ENCODE results near the gene KIF7. TPM values are rescaled to one million over a fixed set of nuclear protein-coding genes. Genes with fewer than 3 reads are reported as not detected.

KIF7 gene
- total and polyA plus RNA-seq, 3 experiments from 2014 or later, result 2.4 to 2.7 TPM; not detected in 1

DNA sequence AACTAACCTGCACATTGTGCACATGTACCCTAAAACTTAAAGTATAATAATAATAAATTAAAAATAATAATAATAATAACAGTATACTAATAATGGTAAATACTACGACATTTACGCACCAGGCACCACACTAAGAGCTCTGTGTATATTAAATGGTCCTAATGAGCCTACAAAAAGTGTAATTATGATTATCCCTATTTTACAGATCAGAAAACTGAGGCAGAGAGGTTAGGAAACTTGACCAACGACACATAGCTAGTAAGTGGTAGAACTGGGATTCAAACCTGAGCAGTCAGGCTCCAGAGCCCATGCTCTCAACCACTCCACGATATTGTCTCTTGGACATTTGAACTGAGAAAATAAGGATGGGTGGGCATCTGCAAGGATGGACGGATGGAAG lies 15.0 kb downstream of the KIF7 start:
- no peak overlapping the region for H3K27ac Mint-ChIP-seq
- H3K36me3 ChIP-seq (ENCODE audit: insufficient read depth, low read length), result no peaks in the 10 kb centered on the region
- H3K4me1 Mint-ChIP-seq, result no peaks in the 10 kb centered on the region
- POLR2A ChIA-PET, result no interaction called here
- no peak overlapping the region for H3K4me3 ChIP-seq (ENCODE audit: low read length)
- no peaks in the 10 kb centered on the region for H3K27me3 ChIP-seq (ENCODE audit: insufficient read depth, low read length, poor library complexity, severe bottlenecking)
- H3K4me3 Mint-ChIP-seq, result no peak overlapping the region
- DNase-seq, result no peak
- no peaks in the 10 kb centered on the region for H3K9me3 ChIP-seq (ENCODE audit: low read length)
- CTCF ChIA-PET, result no interaction called here
- no peaks in the 10 kb centered on the region for H3K27me3 Mint-ChIP-seq
- no peaks in the 10 kb centered on the region for H3K4me1 ChIP-seq (ENCODE audit: insufficient read depth, low read length)
- H3K9me3 Mint-ChIP-seq, result peaks cover 0 to 2% (median 0%) of the 10 kb centered on the region in 5 donors
- no peak overlapping the region for H3K27ac ChIP-seq (ENCODE audit: low read depth, low read length)
- no peaks in the 10 kb centered on the region for H3K36me3 Mint-ChIP-seq

DNA sequence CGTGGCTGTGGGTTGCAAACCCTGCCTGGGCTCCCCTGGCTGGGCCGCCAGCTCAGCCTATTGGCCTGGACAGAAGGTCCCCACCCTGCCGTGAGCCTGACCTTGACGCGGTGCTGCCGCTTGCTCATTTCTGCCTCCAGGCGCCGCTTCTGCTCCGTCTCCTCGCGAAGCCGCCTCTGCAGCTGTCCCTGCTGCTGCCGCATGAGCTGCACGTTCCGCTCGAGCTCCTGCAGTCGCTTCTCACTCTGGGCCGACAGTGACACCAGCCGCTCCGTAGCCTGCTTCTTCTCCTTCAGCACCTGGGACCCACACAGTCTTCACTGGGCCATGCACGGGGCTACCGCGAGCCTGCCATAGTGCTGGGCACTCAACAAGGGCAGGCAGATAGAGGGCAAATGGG lies 21.7 kb downstream of the KIF7 start:
- no peak overlapping the region for H3K27ac Mint-ChIP-seq

DNA sequence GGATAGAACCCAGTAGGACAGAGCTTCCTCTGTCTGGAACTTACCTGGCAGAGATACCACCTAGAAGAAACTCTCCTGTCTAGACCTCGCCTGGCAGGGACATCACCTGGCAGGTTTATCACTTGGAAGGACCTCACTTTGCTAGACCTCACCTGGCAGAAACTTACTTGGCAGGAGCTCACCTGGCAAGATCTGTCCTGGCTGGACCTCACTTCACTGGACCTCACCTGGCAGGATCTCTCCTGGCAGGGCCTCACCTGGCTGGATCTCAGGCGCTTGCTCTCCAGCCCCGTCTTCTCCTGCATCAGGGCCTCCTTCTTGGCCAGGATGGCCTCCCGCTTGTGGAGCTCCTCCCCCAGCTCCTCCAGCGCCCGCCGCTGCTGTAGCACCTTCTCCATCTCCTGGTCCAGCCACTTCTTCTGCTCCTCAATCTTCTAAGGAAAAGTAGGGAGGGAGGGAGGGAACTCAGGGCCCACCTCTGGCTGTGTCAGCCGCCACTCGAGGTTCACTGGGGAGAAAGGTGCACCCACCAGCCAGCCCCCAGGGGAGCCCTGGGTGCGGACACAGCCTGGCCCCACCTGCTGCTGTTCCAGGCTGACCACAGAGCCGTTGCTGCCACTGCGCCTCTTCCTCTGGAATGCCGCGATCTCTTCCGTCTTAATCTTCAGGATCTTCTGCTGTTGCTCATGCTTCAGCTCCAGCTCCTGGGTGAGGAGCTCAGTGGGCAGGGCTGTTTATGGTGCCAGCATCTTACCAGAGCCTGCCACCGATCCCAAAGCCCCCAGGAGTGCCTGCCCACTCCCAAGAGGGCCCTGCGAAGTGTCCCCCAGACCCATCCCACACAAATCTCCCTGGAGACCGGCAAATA lies 22.5 kb downstream of the KIF7 start:
- Histone ChIP-seq H3K4me1 (ENCODE audit: insufficient read depth, low read length) (no peaks in the 10 kb centered on the region), H3K27ac (ENCODE audit: low read depth, low read length) (no peak overlapping the region), H3K36me3 (ENCODE audit: insufficient read depth, low read length) (no peaks in the 10 kb centered on the region), H3K4me3 (ENCODE audit: low read length) (no peak overlapping the region), H3K27me3 (ENCODE audit: insufficient read depth, low read length, poor library complexity, severe bottlenecking) (no peaks in the 10 kb centered on the region), H3K9me3 (ENCODE audit: low read length) (no peaks in the 10 kb centered on the region)
- no peaks in the 10 kb centered on the region for H3K4me1 Mint-ChIP-seq
- ChIA-PET CTCF (no interaction called here), POLR2A (no interaction called here)
- peaks cover 0 to 2% (median 0%) of the 10 kb centered on the region in 5 donors for H3K9me3 Mint-ChIP-seq
- no peaks in the 10 kb centered on the region for H3K36me3 Mint-ChIP-seq
- no peak for DNase-seq
- H3K27ac Mint-ChIP-seq, result peak overlapping the region in 1 of 8 donors; percentile 43
- no peak overlapping the region for H3K4me3 Mint-ChIP-seq
- H3K27me3 Mint-ChIP-seq, result no peaks in the 10 kb centered on the region

More for the DNA sequence above, 21.7 kb downstream of the KIF7 start:
- Histone ChIP-seq H3K9me3 (ENCODE audit: low read length) (no peaks in the 10 kb centered on the region), H3K27ac (ENCODE audit: low read depth, low read length) (no peak overlapping the region), H3K4me1 (ENCODE audit: insufficient read depth, low read length) (no peaks in the 10 kb centered on the region), H3K36me3 (ENCODE audit: insufficient read depth, low read length) (no peaks in the 10 kb centered on the region), H3K4me3 (ENCODE audit: low read length) (no peak overlapping the region), H3K27me3 (ENCODE audit: insufficient read depth, low read length, poor library complexity, severe bottlenecking) (no peaks in the 10 kb centered on the region)
- no peak for DNase-seq
- H3K9me3 Mint-ChIP-seq, result peaks cover 0 to 2% (median 0%) of the 10 kb centered on the region in 5 donors
- no peaks in the 10 kb centered on the region for H3K27me3 Mint-ChIP-seq
- no peaks in the 10 kb centered on the region for H3K36me3 Mint-ChIP-seq
- POLR2A ChIA-PET, result no interaction called here
- CTCF ChIA-PET, result no interaction called here
- no peaks in the 10 kb centered on the region for H3K4me1 Mint-ChIP-seq
- no peak overlapping the region for H3K4me3 Mint-ChIP-seq

DNA sequence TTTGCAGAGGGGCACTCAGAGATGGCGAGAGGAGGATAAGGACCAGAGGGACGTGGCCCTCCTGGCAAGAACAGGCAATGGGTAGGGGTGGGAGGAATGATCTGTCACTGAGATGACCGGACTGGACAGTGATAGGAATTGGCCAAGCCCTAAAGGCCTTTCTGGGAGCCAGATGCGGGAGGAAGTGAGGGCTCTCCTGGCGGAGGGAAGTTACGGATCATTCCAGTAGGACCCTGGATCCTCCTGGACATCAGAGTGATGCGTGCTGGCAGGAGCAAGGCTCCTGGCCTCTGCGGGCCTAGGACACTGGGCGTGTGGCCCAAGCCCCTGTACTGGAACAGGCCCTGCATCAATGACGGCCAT lies 23.4 kb downstream of the KIF7 start:
- Histone ChIP-seq H3K9me3 (ENCODE audit: low read length) (no peaks in the 10 kb centered on the region), H3K27me3 (ENCODE audit: insufficient read depth, low read length, poor library complexity, severe bottlenecking) (no peaks in the 10 kb centered on the region)
- no peaks in the 10 kb centered on the region for H3K27me3 Mint-ChIP-seq

DNA sequence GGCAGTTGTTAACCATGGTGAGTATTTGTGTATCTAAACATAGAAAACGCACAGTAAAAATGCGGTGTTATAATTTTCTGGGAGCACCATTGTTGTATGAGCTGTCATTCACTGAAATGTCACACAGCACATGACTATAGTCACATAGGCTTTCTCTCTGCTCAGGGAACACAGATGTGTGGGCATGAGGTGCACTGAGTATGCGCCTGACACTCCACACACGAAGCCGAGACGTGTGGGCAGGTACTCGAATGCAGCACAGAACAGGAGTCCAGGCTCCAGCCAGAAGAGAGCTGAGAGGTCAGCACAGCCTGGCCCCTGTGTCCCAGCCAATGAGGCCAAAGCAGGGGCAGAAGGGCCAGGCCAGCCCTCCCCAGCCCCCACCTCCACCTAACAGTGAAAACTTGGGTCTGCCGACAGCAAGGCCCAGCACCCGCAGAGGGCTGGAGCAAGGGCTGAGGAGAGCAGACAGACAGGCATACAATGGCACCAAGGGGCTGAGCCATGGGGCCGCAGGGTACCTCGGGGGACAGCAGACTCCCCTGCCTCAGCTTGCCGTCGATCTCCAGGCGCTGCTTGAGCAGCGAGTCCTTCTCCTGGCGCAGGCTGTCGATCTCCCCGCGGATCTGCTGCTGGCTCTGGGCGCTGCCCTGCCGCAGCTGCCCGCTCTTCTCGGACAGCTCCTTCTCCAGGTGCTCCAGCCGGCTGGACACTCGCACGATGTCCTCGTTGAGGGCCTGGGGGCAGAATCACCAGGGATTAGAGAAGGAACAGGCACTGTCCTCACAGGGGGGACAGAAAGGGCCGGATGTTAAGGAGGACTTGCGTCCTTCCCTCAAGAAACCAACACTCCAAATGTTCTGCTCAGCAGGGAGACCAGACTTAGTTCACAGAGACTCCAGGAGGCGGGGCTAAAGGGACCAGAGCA lies 24.0 kb downstream of the KIF7 start:
- Mint-ChIP-seq H3K36me3 (no peaks in the 10 kb centered on the region), H3K4me1 (no peaks in the 10 kb centered on the region), H3K4me3 (no peak overlapping the region), H3K27ac (no peak overlapping the region), H3K27me3 (no peaks in the 10 kb centered on the region), H3K9me3 (peaks cover 0 to 2% (median 0%) of the 10 kb centered on the region in 5 donors)
- H3K36me3 ChIP-seq (ENCODE audit: insufficient read depth, low read length), result no peaks in the 10 kb centered on the region
- CTCF ChIA-PET, result no interaction called here
- no peaks in the 10 kb centered on the region for H3K27me3 ChIP-seq (ENCODE audit: insufficient read depth, low read length, poor library complexity, severe bottlenecking)
- DNase-seq, result peak in 1 of 5 donors; percentile 29
- no peaks in the 10 kb centered on the region for H3K4me1 ChIP-seq (ENCODE audit: insufficient read depth, low read length)
- H3K27ac ChIP-seq (ENCODE audit: low read depth, low read length), result no peak overlapping the region
- no peak overlapping the region for H3K4me3 ChIP-seq (ENCODE audit: low read length)
- H3K9me3 ChIP-seq (ENCODE audit: low read length), result no peaks in the 10 kb centered on the region
- POLR2A ChIA-PET, result no interaction called here

More for the DNA sequence above, 23.4 kb downstream of the KIF7 start:
- H3K27ac Mint-ChIP-seq, result no peak overlapping the region
- H3K36me3 ChIP-seq (ENCODE audit: insufficient read depth, low read length), result no peaks in the 10 kb centered on the region
- H3K9me3 Mint-ChIP-seq, result peaks cover 0 to 2% (median 0%) of the 10 kb centered on the region in 5 donors
- no peaks in the 10 kb centered on the region for H3K4me1 Mint-ChIP-seq
- no peaks in the 10 kb centered on the region for H3K4me1 ChIP-seq (ENCODE audit: insufficient read depth, low read length)
- CTCF ChIA-PET, result no interaction called here
- no peak overlapping the region for H3K4me3 Mint-ChIP-seq
- H3K4me3 ChIP-seq (ENCODE audit: low read length), result no peak overlapping the region
- POLR2A ChIA-PET, result no interaction called here
- H3K27ac ChIP-seq (ENCODE audit: low read depth, low read length), result no peak overlapping the region
- DNase-seq, result no peak
- H3K36me3 Mint-ChIP-seq, result no peaks in the 10 kb centered on the region

DNA sequence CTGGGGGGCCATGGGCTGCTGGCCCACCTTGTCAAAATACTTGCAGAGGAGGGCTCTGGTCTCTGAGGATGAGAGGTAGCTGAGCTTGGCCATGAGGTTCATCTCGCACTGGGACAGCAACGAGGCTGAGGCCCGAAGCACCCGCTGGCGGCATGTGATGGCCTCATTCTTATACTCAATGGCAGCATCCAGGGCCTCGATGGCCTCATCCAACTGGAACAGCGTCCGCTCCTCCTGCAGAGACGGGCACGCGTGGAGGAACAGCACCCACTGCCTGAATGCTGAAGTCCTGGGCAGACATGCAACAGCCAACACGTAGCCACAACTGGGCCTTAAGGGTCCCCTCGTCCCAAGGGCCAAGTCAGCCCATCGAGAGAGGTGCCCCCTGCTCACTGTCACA lies 25.0 kb downstream of the KIF7 start:
- H3K4me3 Mint-ChIP-seq, result no peak overlapping the region
- H3K4me3 ChIP-seq (ENCODE audit: low read length), result no peak overlapping the region
- H3K9me3 ChIP-seq (ENCODE audit: low read length), result no peaks in the 10 kb centered on the region
- no peaks in the 10 kb centered on the region for H3K36me3 Mint-ChIP-seq
- H3K27me3 ChIP-seq (ENCODE audit: insufficient read depth, low read length, poor library complexity, severe bottlenecking), result no peaks in the 10 kb centered on the region
- peaks cover 0 to under 1% (median 0%) of the 10 kb centered on the region in 5 donors for H3K9me3 Mint-ChIP-seq
- H3K4me1 Mint-ChIP-seq, result no peaks in the 10 kb centered on the region
- no peak overlapping the region for H3K27ac Mint-ChIP-seq
- no peaks in the 10 kb centered on the region for H3K4me1 ChIP-seq (ENCODE audit: insufficient read depth, low read length)
- DNase-seq, result no peak
- no peaks in the 10 kb centered on the region for H3K27me3 Mint-ChIP-seq
- ChIA-PET POLR2A (no interaction called here), CTCF (no interaction called here)
- no peaks in the 10 kb centered on the region for H3K36me3 ChIP-seq (ENCODE audit: insufficient read depth, low read length)
- no peak overlapping the region for H3K27ac ChIP-seq (ENCODE audit: low read depth, low read length)

DNA sequence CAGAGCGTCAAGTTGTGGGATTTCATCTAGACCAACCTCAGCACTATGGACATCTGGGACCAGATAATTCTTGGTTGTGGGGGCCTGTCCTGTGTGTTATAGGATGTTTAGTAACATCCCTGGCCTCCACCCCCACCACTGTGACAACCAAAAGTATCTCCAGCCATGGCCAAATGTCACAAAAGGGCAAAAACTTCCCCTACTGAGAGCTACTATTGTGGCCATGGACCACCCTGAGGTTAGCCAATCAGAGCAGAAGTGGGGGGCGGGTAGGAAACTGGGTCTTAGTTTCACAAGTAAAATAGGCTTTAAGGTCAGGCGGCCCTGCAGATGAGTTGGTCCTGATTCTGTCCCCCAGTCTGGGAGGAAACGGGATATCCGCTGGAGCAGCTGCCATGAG lies 25.4 kb downstream of the KIF7 start:
- Histone ChIP-seq H3K4me3 (ENCODE audit: low read length) (no peak overlapping the region), H3K36me3 (ENCODE audit: insufficient read depth, low read length) (no peaks in the 10 kb centered on the region), H3K27ac (ENCODE audit: low read depth, low read length) (no peak overlapping the region), H3K4me1 (ENCODE audit: insufficient read depth, low read length) (no peaks in the 10 kb centered on the region), H3K9me3 (ENCODE audit: low read length) (no peaks in the 10 kb centered on the region), H3K27me3 (ENCODE audit: insufficient read depth, low read length, poor library complexity, severe bottlenecking) (no peaks in the 10 kb centered on the region)
- Mint-ChIP-seq H3K9me3 (no peaks in the 10 kb centered on the region), H3K27me3 (no peaks in the 10 kb centered on the region), H3K4me1 (no peaks in the 10 kb centered on the region), H3K27ac (peak overlapping the region in 1 of 8 donors; percentile 36), H3K36me3 (no peaks in the 10 kb centered on the region), H3K4me3 (no peak overlapping the region)
- ChIA-PET CTCF (no interaction called here), POLR2A (no interaction called here)
- DNase-seq, result no peak

All from CD8-positive, alpha-beta memory T cell (primary cell).